Measurements from ENCODE around the gene DDX17.

The DDX17 gene

DNA sequence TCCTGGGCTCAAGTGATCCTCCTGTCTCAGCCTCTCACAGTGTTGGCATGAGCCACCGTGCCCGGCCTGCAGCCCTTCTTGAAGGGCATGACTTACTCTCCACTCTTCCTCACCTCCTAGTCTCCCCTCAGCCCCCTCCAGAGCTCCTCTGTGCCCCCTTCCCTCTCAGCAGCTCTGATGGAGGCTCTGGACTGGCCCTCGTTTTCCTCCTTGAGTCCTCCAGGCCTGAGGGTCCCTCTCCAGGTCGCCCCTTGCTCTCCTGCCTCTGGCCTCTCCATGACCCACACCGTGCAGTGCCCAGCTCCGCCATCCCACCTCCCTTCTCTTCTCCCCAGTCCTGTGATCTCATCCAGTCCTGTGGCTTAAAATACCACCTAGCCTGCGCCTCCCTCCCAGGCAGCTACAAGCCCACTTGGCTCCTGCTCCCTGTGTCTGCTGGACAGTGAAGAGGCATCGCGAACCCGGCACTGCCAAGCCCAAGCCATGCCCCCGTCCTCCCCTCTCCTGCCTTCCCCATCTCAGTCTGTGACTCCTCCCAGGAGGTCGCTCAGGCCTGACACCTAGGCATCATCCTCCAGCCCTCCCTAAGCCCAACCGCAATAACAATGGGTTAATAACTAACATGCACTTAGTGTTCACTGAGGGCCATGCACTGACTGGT, 63.0 kb downstream of the DDX17 start:
- DNase-seq (ENCODE audit: extremely low read depth, low read depth) = no peak
- TF ChIP-seq, protein P1, sequence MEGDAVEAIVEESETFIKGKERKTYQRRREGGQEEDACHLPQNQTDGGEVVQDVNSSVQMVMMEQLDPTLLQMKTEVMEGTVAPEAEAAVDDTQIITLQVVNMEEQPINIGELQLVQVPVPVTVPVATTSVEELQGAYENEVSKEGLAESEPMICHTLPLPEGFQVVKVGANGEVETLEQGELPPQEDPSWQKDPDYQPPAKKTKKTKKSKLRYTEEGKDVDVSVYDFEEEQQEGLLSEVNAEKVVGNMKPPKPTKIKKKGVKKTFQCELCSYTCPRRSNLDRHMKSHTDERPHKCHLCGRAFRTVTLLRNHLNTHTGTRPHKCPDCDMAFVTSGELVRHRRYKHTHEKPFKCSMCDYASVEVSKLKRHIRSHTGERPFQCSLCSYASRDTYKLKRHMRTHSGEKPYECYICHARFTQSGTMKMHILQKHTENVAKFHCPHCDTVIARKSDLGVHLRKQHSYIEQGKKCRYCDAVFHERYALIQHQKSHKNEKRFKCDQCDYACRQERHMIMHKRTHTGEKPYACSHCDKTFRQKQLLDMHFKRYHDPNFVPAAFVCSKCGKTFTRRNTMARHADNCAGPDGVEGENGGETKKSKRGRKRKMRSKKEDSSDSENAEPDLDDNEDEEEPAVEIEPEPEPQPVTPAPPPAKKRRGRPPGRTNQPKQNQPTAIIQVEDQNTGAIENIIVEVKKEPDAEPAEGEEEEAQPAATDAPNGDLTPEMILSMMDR (IDR thresholded peaks at IDR 0.05; ENCODE audit: low read depth, low read length, missing control alignments) = no peak
- no peak overlapping the region for H3K4me3 ChIP-seq (replicated peaks; ENCODE audit: low read depth, low read length)

DNA sequence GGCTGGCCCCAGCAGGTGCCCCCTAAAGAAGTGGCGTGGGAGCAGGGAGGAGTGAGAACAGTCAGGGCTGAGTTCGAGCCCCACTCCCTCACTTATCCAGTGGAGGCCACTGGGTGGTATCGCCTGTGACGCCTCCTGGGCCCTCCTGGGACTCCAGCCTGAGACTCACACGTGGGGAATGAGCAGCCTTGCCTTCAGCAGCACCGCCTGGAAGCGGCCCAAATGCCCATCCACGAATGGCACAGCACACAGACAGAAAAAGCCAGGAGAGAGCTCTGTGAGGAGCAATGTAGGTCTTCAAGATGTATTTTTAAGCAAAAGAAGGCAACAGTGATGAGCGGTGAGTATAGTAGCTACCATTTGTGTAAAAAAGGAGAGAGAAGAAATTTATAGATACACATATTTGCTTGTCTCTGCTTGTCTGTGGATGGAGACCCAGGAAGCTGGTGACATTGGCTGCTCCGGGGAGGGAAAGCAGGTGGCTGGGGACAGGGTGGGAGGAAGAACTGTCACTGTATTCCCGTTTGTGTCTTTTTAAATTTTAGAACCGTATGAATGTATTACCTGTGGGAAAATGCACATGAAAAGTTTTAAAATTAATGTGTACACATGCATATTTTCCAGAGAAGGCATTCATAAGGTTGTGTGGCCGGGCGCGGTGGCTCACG, 64.4 kb downstream of the DDX17 start:
- TF ChIP-seq, protein P1 (IDR thresholded peaks at IDR 0.05; ENCODE audit: low read depth, low read length, missing control alignments) = no peak
- no peak overlapping the region for H3K4me3 ChIP-seq (replicated peaks; ENCODE audit: low read depth, low read length)
- no peak for DNase-seq (ENCODE audit: extremely low read depth, low read depth)

DNA sequence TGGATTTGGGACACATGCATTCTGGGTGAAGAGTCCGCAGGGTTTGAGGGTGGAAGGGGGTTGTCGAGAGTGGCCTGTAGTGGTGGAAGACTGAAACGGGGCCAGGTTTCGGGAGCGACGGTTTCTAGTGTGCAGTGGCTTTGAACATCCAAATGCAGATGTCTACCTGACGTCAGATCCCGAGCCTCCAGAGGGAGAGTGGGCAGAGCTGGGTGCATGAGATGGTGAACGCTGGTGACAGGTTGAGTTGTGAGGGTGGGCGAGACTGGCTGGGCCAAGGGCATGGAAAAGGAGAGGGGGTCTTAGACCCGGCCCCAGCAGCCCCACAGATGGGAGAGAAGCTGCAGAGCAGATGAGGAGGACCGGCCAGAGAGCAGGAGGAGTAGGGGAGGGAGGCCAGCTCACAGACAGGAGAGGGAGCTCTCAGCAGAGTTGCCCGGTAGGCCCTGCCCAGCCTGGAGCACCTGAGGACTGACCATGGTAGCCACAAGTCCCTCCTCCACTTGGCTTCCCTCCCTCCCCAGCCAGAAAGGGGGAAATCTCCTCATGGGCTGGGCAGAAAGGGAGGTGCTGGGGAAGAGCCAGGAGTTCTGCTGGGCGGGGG, 65.3 kb downstream of the DDX17 start:
- H3K4me3 ChIP-seq (replicated peaks; ENCODE audit: low read depth, low read length) = no peak overlapping the region
- TF ChIP-seq, protein P1 (IDR thresholded peaks at IDR 0.05; ENCODE audit: low read depth, low read length, missing control alignments) = no peak
- no peak for DNase-seq (ENCODE audit: extremely low read depth, low read depth)

DNA sequence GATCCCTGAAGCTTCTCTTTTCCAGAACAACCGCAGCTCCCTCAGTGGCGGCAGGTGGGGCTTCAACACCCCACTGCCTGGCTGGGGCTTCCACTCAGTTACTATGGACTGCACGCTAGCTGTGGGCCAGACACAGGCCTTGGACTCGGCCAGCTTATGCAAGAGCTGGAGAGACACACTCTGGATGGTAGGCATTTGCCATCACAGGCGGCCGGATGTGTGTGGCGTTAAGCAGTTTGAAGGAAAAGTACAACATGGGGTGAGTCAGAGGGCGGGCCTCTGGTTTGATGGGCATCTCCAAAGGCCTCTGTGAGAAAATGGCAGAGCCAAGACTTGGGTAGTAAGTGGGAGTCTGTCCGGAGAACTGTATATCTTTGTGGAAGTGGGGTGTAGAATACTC, 68.7 kb downstream of the DDX17 start:
- no peak for DNase-seq (ENCODE audit: extremely low read depth, low read depth)
- TF ChIP-seq, protein P1 (IDR thresholded peaks at IDR 0.05; ENCODE audit: low read depth, low read length, missing control alignments) = no peak
- no peak overlapping the region for H3K4me3 ChIP-seq (replicated peaks; ENCODE audit: low read depth, low read length)

DNA sequence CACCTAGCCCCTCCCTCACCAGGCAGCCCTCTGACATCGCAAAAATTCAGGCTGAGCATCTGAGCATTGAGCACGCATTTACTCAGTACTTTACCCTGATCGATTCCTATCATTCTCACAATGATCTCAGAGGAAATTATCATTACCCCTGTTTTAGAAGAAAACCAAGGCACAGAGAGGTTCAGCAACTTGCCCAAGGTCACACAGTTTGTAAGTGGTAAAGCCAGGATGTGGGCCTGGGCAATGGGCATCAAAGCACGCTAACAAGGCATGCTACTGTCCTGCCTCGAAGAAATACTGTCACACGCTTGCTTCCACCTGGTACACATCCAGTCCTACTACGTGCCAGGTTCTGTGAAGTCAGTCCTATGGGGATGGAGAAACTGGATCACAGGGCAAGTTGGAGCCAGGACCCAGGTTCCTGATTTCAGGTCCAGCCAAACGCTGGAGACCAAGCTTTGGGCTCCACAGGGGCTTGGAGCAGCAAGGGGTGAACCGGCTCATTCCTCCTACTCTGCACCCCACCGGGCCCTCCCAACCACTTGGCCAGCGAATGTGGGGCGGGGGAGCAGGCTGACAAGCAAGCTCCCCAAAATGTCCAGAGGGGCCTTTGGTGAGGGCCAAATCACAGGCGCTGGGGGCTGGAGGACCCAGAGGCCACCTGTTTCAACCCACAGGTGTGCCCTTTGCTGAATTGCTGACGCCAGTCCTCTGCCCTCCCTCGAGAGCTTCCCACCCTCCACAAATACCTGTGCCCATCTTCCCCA, 69.3 kb downstream of the DDX17 start:
- no peak overlapping the region for H3K4me3 ChIP-seq (replicated peaks; ENCODE audit: low read depth, low read length)
- DNase-seq (ENCODE audit: extremely low read depth, low read depth) = no peak
- TF ChIP-seq, protein P1 (IDR thresholded peaks at IDR 0.05; ENCODE audit: low read depth, low read length, missing control alignments) = no peak

DNA sequence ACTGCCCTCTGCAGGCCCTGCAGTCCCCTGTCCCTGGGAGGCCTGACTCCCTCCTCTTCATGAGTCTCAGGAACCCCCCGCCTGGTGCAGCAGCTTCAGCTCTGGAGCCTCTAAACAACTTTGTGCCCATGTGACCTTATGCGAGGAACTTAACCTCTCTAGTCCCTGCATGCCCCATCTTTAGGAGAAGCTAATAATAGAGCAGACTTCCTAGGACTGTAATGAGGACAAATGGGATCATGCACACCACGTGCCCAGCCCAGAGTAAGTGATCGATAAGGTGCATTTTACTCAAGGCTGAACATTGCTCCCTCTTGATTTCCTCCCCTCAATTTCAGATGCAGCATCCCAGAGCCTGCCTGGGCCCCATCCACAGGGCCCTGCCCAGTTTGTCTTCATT, 70.1 kb downstream of the DDX17 start:
- H3K4me3 ChIP-seq (replicated peaks; ENCODE audit: low read depth, low read length) = no peak overlapping the region
- TF ChIP-seq, protein P1 (IDR thresholded peaks at IDR 0.05; ENCODE audit: low read depth, low read length, missing control alignments) = no peak
- DNase-seq (ENCODE audit: extremely low read depth, low read depth) = no peak
